IMR-90 (cell line): ENCODE results near the gene SRD5A3. TPM values are rescaled to one million over a fixed set of nuclear protein-coding genes. Genes with fewer than 3 reads are reported as not detected.
A peak's percentile ranks its signal among the peaks of the same experiment; 100 is the strongest.

Experiments used
- ATAC-seq: fragments of 200-7000 bp; cut with Tn5 transposase; 2 replicates; pipeline ENCODE4 v1.9.1; 2020; ENCODE audit warnings: low read depth, mild to moderate bottlenecking, moderate library complexity
- BruUV-seq: library from RNA; stranded (reverse); fragments of 400-500 nt; replicated peaks from 2 replicates; lab custom pipeline; 2021; lab: Mats Ljungman, UMichigan
- CTCF ChIA-PET: fragments of 300-600 bp; formaldehyde crosslinking; extraction: SDS; loops from one replicate; lab custom pipeline; 2021; ENCODE audit warnings: antibody characterized with exemption; lab: Yijun Ruan, JAX
- POLR2A ChIA-PET: fragments of 300-600 bp; sonication (Branson Sonifier 250); formaldehyde crosslinking; loops from one replicate; lab custom pipeline; 2022; ENCODE audit warnings: antibody characterized with exemption; ENCODE audit not compliant: unreplicated experiment; lab: Charles Lee
- DNase-seq: peaks from one replicate; pipeline ENCODE4 v3.0.0; 2013
- H2AFZ ChIP-seq: replicated peaks from 2 replicates; pipeline ENCODE3; 2013; ENCODE audit warnings: low read length, mild to moderate bottlenecking; ENCODE audit not compliant: poor library complexity
- H2AK5ac ChIP-seq: 2 replicates; pipeline ENCODE4 v1.6.1; 2013; ENCODE audit warnings: low read depth, low read length, inconsistent platforms
- H2AK9ac ChIP-seq: replicated peaks from 2 replicates; pipeline ENCODE3; 2013; ENCODE audit warnings: mild to moderate bottlenecking, low read depth, low read length, moderate library complexity; ENCODE audit not compliant: poor library complexity
- H2BK120ac ChIP-seq: 2 replicates; pipeline ENCODE4 v1.6.1; 2013; ENCODE audit warnings: low read depth, low read length, inconsistent platforms
- H2BK15ac ChIP-seq: 3 replicates; pipeline ENCODE4 v1.6.1; 2013; ENCODE audit warnings: low read depth, low read length, inconsistent platforms
- H2BK20ac ChIP-seq: 2 replicates; pipeline ENCODE4 v1.6.1; 2013; ENCODE audit warnings: low read depth, mild to moderate bottlenecking, inconsistent platforms, low read length, moderate library complexity
- H2BK5ac ChIP-seq: 2 replicates; pipeline ENCODE4 v1.6.1; 2013; ENCODE audit warnings: mild to moderate bottlenecking, low read depth, low read length, inconsistent platforms; ENCODE audit not compliant: poor library complexity, severe bottlenecking
- H3K14ac ChIP-seq: replicated peaks from 2 replicates; pipeline ENCODE4 v1.6.1; 2013; ENCODE audit warnings: low read depth, low read length, inconsistent platforms
- H3K18ac ChIP-seq: 2 replicates; pipeline ENCODE4 v1.6.1; 2013; ENCODE audit warnings: low read depth, low read length, control low read depth
- H3K23ac ChIP-seq: 2 replicates; pipeline ENCODE4 v1.6.1; 2013; ENCODE audit warnings: low read depth, low read length, inconsistent platforms
- H3K27ac ChIP-seq: 2 replicates; pipeline ENCODE4 v1.5.1; 2013; ENCODE audit warnings: mild to moderate bottlenecking, control low read depth, low read length; ENCODE audit not compliant: insufficient read depth
- H3K27me3 ChIP-seq: 2 replicates; pipeline ENCODE4 v1.6.1; 2013; ENCODE audit warnings: low read length; ENCODE audit not compliant: control insufficient read depth, insufficient read depth
- H3K36me3 ChIP-seq: 2 replicates; pipeline ENCODE4 v1.6.1; 2013; ENCODE audit warnings: low read length, mixed read lengths; ENCODE audit not compliant: control insufficient read depth, insufficient read depth
- H3K4ac ChIP-seq: 2 replicates; pipeline ENCODE4 v1.6.1; 2013; ENCODE audit warnings: low read depth, low read length, inconsistent platforms
- H3K4me1 ChIP-seq: 2 replicates; pipeline ENCODE4 v1.6.1; 2013; ENCODE audit warnings: low read length, mixed read lengths; ENCODE audit not compliant: control insufficient read depth, insufficient read depth
- H3K4me2 ChIP-seq: 2 replicates; pipeline ENCODE4 v1.6.1; 2013; ENCODE audit warnings: low read depth, mild to moderate bottlenecking, control low read depth, low read length, moderate library complexity
- H3K4me3 ChIP-seq: 2 replicates; pipeline ENCODE4 v1.5.1; 2013; ENCODE audit warnings: low read depth, mild to moderate bottlenecking, control low read depth, low read length, moderate library complexity; ENCODE audit not compliant: insufficient read depth
- H3K56ac ChIP-seq: 2 replicates; pipeline ENCODE4 v1.6.1; 2013; ENCODE audit warnings: low read length, inconsistent platforms; ENCODE audit not compliant: insufficient read depth; ENCODE audit errors: extremely low read depth
- H3K79me1 ChIP-seq, 2 experiments: 2 replicates each; pipeline ENCODE4 v1.6.1; 2013; ENCODE audit warnings: low read length in 2 of 2, inconsistent platforms in 1 of 2, low read depth in 1 of 2
- H3K9ac ChIP-seq: 2 replicates; pipeline ENCODE4 v1.6.1; 2013; ENCODE audit warnings: low read depth, low read length, control low read depth
- H3K9me1 ChIP-seq: 2 replicates; pipeline ENCODE4 v1.6.1; 2013; ENCODE audit warnings: low read length, inconsistent platforms; ENCODE audit not compliant: insufficient read depth
- H3K9me3 ChIP-seq: 2 replicates; pipeline ENCODE4 v1.6.1; 2013; ENCODE audit warnings: low read length; ENCODE audit not compliant: control insufficient read depth, insufficient read depth
- H4K20me1 ChIP-seq: 2 replicates; pipeline ENCODE4 v1.6.1; 2013; ENCODE audit warnings: low read length, inconsistent platforms; ENCODE audit not compliant: insufficient read depth
- H4K5ac ChIP-seq: 2 replicates; pipeline ENCODE4 v1.6.1; 2013; ENCODE audit warnings: mild to moderate bottlenecking, low read depth, low read length, control low read depth
- H4K8ac ChIP-seq, 2 experiments: 2 replicates each; pipeline ENCODE4 v1.6.1; 2013; ENCODE audit warnings: low read depth in 2 of 2, low read length in 2 of 2, control low read depth in 1 of 2, inconsistent platforms in 1 of 2
- H4K91ac ChIP-seq: 2 replicates; pipeline ENCODE4 v1.6.1; 2013; ENCODE audit warnings: low read depth, low read length, inconsistent platforms; ENCODE audit not compliant: insufficient read depth
- BHLHE40 ChIP-seq: fragments of 150-350 bp; IDR thresholded peaks from 2 replicates; pipeline ENCODE4 v1.6.1; 2016; ENCODE audit warnings: mild to moderate bottlenecking, low read depth, low read length
- CEBPB ChIP-seq: IDR thresholded peaks from 2 replicates; pipeline ENCODE4 v1.6.1; 2012; ENCODE audit warnings: low read depth, low read length, improper control_type of control experiment
- CHD1 ChIP-seq: IDR thresholded peaks from 2 replicates; pipeline ENCODE4 v1.6.1; 2012; ENCODE audit warnings: low read depth, low read length, improper control_type of control experiment
- CTCF ChIP-seq: conservative IDR thresholded peaks from 2 replicates; pipeline ENCODE4 v1.5.1; 2012; ENCODE audit warnings: mild to moderate bottlenecking, low read depth, low read length, improper control_type of control experiment
- ELK1 ChIP-seq: fragments of 150-350 bp; IDR thresholded peaks from 2 replicates; pipeline ENCODE4 v1.6.1; 2016; ENCODE audit warnings: low read depth, mild to moderate bottlenecking, low read length, moderate library complexity, borderline replicate concordance
- FOS ChIP-seq: fragments of 150-350 bp; IDR thresholded peaks from 2 replicates; pipeline ENCODE4 v1.6.1; 2016; ENCODE audit warnings: low read depth, low read length
- MAFK ChIP-seq: IDR thresholded peaks from 2 replicates; pipeline ENCODE4 v1.6.1; 2012; ENCODE audit warnings: low read depth, low read length, improper control_type of control experiment
- MXI1 ChIP-seq: IDR thresholded peaks from 2 replicates; pipeline ENCODE4 v1.6.1; 2012; ENCODE audit warnings: low read depth, mild to moderate bottlenecking, low read length, moderate library complexity, borderline replicate concordance
- POLR2A ChIP-seq: IDR thresholded peaks from 2 replicates; pipeline ENCODE4 v1.6.1; 2012; ENCODE audit warnings: mild to moderate bottlenecking, low read depth, low read length
- RFX5 ChIP-seq: IDR thresholded peaks from 2 replicates; pipeline ENCODE4 v1.8.0; 2012; ENCODE audit warnings: low read depth, mild to moderate bottlenecking, low read length, moderate library complexity
- SMC3 ChIP-seq: fragments of 150-350 bp; IDR thresholded peaks from 2 replicates; pipeline ENCODE4 v1.6.1; 2016; ENCODE audit warnings: low read depth, mild to moderate bottlenecking, antibody characterized with exemption, low read length, moderate library complexity
- USF2 ChIP-seq: fragments of 150-350 bp; IDR thresholded peaks from 2 replicates; pipeline ENCODE4 v1.6.1; 2017; ENCODE audit warnings: mild to moderate bottlenecking, antibody characterized with exemption, low read length, low read depth
- WGBS, 2 experiments: methylation state at CpG; one replicate each; pipeline versions ENCODE4 v1.1.5 to v1.1.7; 2013; ENCODE audit warnings: missing lambda C conversion rate in 2 of 2; ENCODE audit not compliant: insufficient read length in 1 of 2; ENCODE audit errors: extremely low coverage in 2 of 2; 5-methylcytosine and 5-hydroxymethylcytosine counted together
- dilution Hi-C: fragments of 300-500 bp; cut with HindIII; formaldehyde crosslinking; loops from one replicate; pipeline ENCODE4 v1.14.3; 2018; ENCODE audit warnings: low sequenced_read_pairs; ENCODE audit not compliant: unreplicated experiment
- in situ Hi-C: fragments of 300-500 bp; cut with MboI; formaldehyde crosslinking; loops from 3 replicates; pipeline ENCODE4 v1.14.3; 2019; ENCODE audit warnings: low sequenced_read_pairs, inconsistent platforms, mixed read lengths
- intact Hi-C: fragments of 100-400 bp; cut with micrococcal nuclease; formaldehyde crosslinking; loops from 2 replicates; pipeline ENCODE4 v1.10.0; 2022
- polyA plus RNA-seq, 3 experiments: library from polyadenylated mRNA; depleted of rRNA; stranded (reverse); fragments of >200 nt; gene quantifications; 2 replicates each; pipeline ENCODE4 v1.2.3, GENCODE V29; 2012; ENCODE audit warnings: low replicate concordance in 1 of 3
- total RNA-seq: library from RNA; depleted of rRNA; stranded (reverse); fragments of >200 nt; gene quantifications from 2 replicates; pipeline ENCODE4 v1.2.3, GENCODE V29; 2012

Gene SRD5A3
- total and polyA plus RNA-seq, 2 of the 4 experiments (the other 2 are of a cell fraction), result 5.6 to 6.8 TPM

GRCh38 chr4:55396308-55397125, 50.5 kb downstream of the SRD5A3 start (continued):
- peak; percentile 15; the same call in 1 of the 2 replicates for TF ChIP-seq CHD1
- TF ChIP-seq MAFK, result peak; percentile 33; the same call in 1 of the 2 replicates
- no peak; the same call in 1 of the 2 replicates for TF ChIP-seq POLR2A

GRCh38 chr4:55397126-55397436, 51.0 kb downstream of the SRD5A3 start:
- intact Hi-C loops, result loop anchor here (1.0 kb wide), 1 partner anchor 149 kb away; the partner anchor contains the start of gene CLOCK
- in situ Hi-C loops, result no loop called here
- DNase-seq (no peak), ATAC-seq (no peak)
- H2BK5ac ChIP-seq, result peak overlapping the region; percentile 95
- peak overlapping the region; percentile 90 for H3K14ac ChIP-seq
- peaks cover 7% of the 10 kb centered on the region for H3K4me1 ChIP-seq
- peak overlapping the region; percentile 91 for H3K4me2 ChIP-seq
- dilution Hi-C loops, result no loop called here
- H3K27me3 ChIP-seq, result no peaks in the 10 kb centered on the region
- peak overlapping the region; percentile 59 to 66 for H4K8ac ChIP-seq
- H2AFZ ChIP-seq, result peak overlapping the region; percentile 1
- H2BK20ac ChIP-seq, result no peak overlapping the region
- peak overlapping the region; percentile 78 for H3K4ac ChIP-seq
- peak overlapping the region; percentile 99 for H3K9ac ChIP-seq
- H3K18ac ChIP-seq, result peak overlapping the region; percentile 95
- H4K91ac ChIP-seq, result peak overlapping the region; percentile 54
- peaks cover 52% of the 10 kb centered on the region for H4K20me1 ChIP-seq
- H4K5ac ChIP-seq, result peak overlapping the region; percentile 79
- H2AK5ac ChIP-seq, result peak overlapping the region; percentile 59
- CTCF ChIA-PET, result no interaction called here
- peak overlapping the region; percentile 99 for H3K4me3 ChIP-seq
- POLR2A ChIA-PET, result no interaction called here
- peak overlapping the region; percentile 62; the same call in 1 of the 2 replicates for H2BK120ac ChIP-seq
- peak overlapping the region; percentile 93 for H2AK9ac ChIP-seq
- peak overlapping the region; percentile 99 for H3K23ac ChIP-seq
- no TSS peak for BruUV-seq
- H3K9me1 ChIP-seq, result peaks cover 3% of the 10 kb centered on the region; the same call in 1 of the 2 replicates
- no peaks in the 10 kb centered on the region for H3K9me3 ChIP-seq
- WGBS, 2 experiments, result 25% methylated on average over 1 of the region's 7 CpGs; no CpG with 5 or more reads in 1 of the 2 experiments
- peaks cover 2 to 7% of the 10 kb centered on the region in 2 experiments; a peak in 2 of 4 replicates for H3K79me1 ChIP-seq
- peak overlapping the region; percentile 99 for H3K27ac ChIP-seq
- peak overlapping the region; percentile 3; the same call in 1 of the 3 replicates for H2BK15ac ChIP-seq
- peak overlapping the region; percentile 92 for H3K56ac ChIP-seq
- H3K36me3 ChIP-seq, result peaks cover 9% of the 10 kb centered on the region
- no peak for TF ChIP-seq MXI1
- TF ChIP-seq USF2, result no peak
- TF ChIP-seq BHLHE40, result no peak
- no peak for TF ChIP-seq CTCF
- TF ChIP-seq ELK1, result no peak
- no peak for TF ChIP-seq FOS
- TF ChIP-seq MAFK, result no peak
- TF ChIP-seq SMC3, result no peak
- no peak for TF ChIP-seq RFX5
- TF ChIP-seq CHD1, result no peak
- no peak for TF ChIP-seq CEBPB
